Muscle of leg (tissue), 11 donors: Measurements from ENCODE around the gene IL22RA1. TPM values are rescaled to one million over a fixed set of nuclear protein-coding genes. Genes with fewer than 3 reads are reported as not detected.
A peak's percentile ranks its signal among the peaks of the same experiment; 100 is the strongest.

Experiments used
- DNase-seq: peaks from one replicate; pipeline ENCODE4 v3.0.0; 2013
- H3K27ac ChIP-seq: one replicate; pipeline ENCODE4 v1.5.1; 2013; ENCODE audit warnings: mild to moderate bottlenecking, low read length, control low read depth
- H3K27me3 ChIP-seq: one replicate; pipeline ENCODE4 v1.6.1; 2013; ENCODE audit warnings: low read length; ENCODE audit not compliant: control insufficient read depth, insufficient read depth
- H3K36me3 ChIP-seq: one replicate; pipeline ENCODE4 v1.6.1; 2013; ENCODE audit warnings: low read length; ENCODE audit not compliant: control insufficient read depth, insufficient read depth
- H3K4me1 ChIP-seq: one replicate; pipeline ENCODE4 v1.6.1; 2013; ENCODE audit warnings: low read length; ENCODE audit not compliant: control insufficient read depth, insufficient read depth
- H3K4me3 ChIP-seq: one replicate; pipeline ENCODE4 v1.5.1; 2013; ENCODE audit warnings: low read length, control low read depth
- H3K9me3 ChIP-seq: replicated peaks from 2 replicates; pipeline ENCODE4 v1.6.1; 2013; ENCODE audit warnings: low read depth, low read length; ENCODE audit not compliant: control insufficient read depth
- WGBS: methylation state at CpG from one replicate; pipeline ENCODE4 v1.1.5; 2013; ENCODE audit warnings: missing lambda C conversion rate; ENCODE audit not compliant: insufficient coverage; 5-methylcytosine and 5-hydroxymethylcytosine counted together
- polyA plus RNA-seq, 8 donors: library from polyadenylated mRNA; unstranded; fragments of 120-200 nt; gene quantifications; one replicate each; pipeline versions ENCODE4 v1.2.1 to v1.2.3, GENCODE V29; 2013; ENCODE audit warnings: inconsistent platforms in 1 of 8, low replicate concordance in 1 of 8; ENCODE audit not compliant: insufficient read length in 8 of 8, insufficient read depth in 1 of 8
- total RNA-seq: library from RNA; stranded (reverse); fragments of 120-200 nt; gene quantifications from one replicate; pipeline ENCODE4 v1.2.4, GENCODE V29; 2013

The IL22RA1 gene
- total and polyA plus RNA-seq, 9 donors, result 0.05 to 3.2 (median 0.56) TPM; not detected in 3

- Histone ChIP-seq H3K27me3 (no peaks in the 10 kb centered on the region), H3K4me1 (peaks cover 73% of the 10 kb centered on the region), H3K27ac (peak overlapping the region; percentile 72), H3K4me3 (no peak overlapping the region), H3K9me3 (no peaks in the 10 kb centered on the region), H3K36me3 (peaks cover 70% of the 10 kb centered on the region)
- peak; percentile 37 for DNase-seq
- WGBS, result 46% methylated on average over 6 of the region's 9 CpGs
Observed at GRCh38 chr1:24093732-24094131, 49.2 kb downstream of the IL22RA1 start.

- Histone ChIP-seq H3K9me3 (no peaks in the 10 kb centered on the region), H3K27ac (peak overlapping the region; percentile 72), H3K4me3 (no peak overlapping the region), H3K36me3 (peaks cover 72% of the 10 kb centered on the region), H3K4me1 (peaks cover 65% of the 10 kb centered on the region), H3K27me3 (no peaks in the 10 kb centered on the region)
- WGBS, result 95% methylated on average over 9 of the region's 9 CpGs
- DNase-seq, result no peak
Observed at GRCh38 chr1:24092979-24093378, 50.0 kb downstream of the IL22RA1 start.

DNA sequence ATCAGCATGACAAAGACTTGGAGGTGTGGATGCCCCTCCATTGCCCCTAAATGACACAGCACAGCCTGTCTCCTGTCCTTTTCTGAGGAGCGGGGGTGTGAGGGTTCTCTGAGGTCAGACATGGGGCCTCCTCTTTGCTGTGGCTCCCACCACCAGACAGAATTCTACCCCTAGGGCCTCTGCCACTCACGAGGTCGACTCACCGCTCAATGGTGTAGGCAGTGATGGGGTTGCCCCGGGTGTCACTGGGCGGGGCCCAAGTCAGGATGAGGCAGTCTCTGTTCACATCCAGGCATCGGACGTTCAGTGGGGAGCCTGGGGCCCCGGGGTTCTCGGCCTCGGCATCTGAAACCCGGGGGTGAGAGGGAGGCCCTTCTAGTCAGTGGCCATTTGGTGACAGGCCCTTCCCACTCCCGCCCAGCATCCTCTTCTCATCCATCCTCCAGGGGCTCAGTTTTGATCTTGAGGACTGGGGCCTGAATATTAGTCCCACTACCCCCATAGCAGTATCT, 50.9 kb downstream of the IL22RA1 start:
- no peaks in the 10 kb centered on the region for H3K27me3 ChIP-seq
- H3K4me1 ChIP-seq, result peaks cover 56% of the 10 kb centered on the region
- 75% methylated on average over 9 of the region's 13 CpGs for WGBS
- H3K9me3 ChIP-seq, result no peaks in the 10 kb centered on the region
- no peak overlapping the region for H3K4me3 ChIP-seq
- H3K36me3 ChIP-seq, result peaks cover 73% of the 10 kb centered on the region
- peak overlapping the region; percentile 72 for H3K27ac ChIP-seq
- no peak for DNase-seq

DNA sequence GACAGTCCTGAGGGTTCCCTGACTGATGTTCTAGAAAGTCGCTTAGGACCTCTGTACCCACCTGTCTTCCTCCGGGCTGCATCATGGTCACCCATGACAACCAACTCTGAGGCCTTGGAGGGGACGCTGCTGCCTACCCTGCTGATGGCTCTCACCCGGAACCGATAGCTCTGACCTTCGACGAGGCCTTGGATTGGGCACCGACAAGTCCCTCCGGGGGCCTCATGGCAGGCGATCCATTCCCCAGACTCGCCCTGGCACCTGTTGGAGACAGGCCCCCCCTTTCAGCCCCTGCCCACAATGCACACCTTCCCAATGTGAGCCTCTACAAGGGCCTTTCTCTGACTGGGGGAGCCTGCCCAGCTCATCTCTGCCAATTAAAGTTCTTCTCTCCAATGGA, 52.2 kb downstream of the IL22RA1 start:
- H3K4me1 ChIP-seq, result peaks cover 45% of the 10 kb centered on the region
- DNase-seq, result no peak
- peak overlapping the region; percentile 22 for H3K27ac ChIP-seq
- no peak overlapping the region for H3K4me3 ChIP-seq
- H3K9me3 ChIP-seq, result no peaks in the 10 kb centered on the region
- WGBS, result 81% methylated on average over 11 of the region's 11 CpGs
- H3K36me3 ChIP-seq, result peaks cover 82% of the 10 kb centered on the region
- peaks cover 2% of the 10 kb centered on the region for H3K27me3 ChIP-seq

DNA sequence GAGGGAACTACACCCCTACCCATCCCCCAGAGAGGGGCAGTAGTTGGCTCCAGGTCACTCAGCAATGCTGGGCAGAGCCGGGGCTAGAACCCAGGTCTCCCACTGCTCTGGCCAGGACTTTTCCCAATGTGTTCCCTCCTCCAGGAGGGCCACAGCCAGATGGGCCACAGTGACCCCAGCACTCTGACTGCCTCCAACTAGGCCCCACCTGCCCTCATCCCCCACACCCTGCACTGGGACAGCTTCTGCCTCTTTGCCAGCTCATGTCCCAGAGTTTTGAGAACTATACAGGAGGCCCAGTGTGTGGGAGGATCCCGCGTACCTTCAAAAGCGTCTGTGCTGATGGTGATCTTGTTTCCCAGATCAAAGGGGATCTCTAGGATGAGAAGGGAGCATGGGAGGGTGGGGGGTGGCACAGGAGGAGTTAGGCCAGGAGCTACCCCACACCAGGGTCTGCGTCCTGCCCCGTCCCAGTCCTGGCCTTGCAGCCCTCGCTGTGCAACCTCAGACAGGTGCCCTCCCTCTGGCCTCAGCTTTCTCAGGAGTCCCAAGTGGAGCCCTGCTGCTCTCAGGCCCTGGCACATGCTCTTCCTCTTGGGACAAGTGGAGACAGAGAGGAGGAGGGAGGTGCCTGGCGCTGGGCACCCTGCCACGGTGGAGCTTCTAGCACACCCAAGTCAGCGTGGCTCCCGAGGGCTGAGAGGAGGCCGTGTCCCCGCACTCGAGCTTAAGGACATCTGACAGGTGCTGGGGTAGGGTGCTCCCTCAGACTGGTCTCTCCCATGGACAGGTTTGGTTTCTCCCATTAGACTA, 53.0 kb downstream of the IL22RA1 start:
- Histone ChIP-seq H3K27ac (no peak overlapping the region), H3K9me3 (no peaks in the 10 kb centered on the region), H3K4me1 (peaks cover 37% of the 10 kb centered on the region), H3K4me3 (no peak overlapping the region), H3K36me3 (peaks cover 77% of the 10 kb centered on the region), H3K27me3 (peaks cover 2% of the 10 kb centered on the region)
- peak; percentile 17 for DNase-seq
- 75% methylated on average over 9 of the region's 14 CpGs for WGBS

- Histone ChIP-seq H3K36me3 (peaks cover 77% of the 10 kb centered on the region), H3K4me3 (no peak overlapping the region), H3K27ac (no peak overlapping the region), H3K4me1 (peaks cover 30% of the 10 kb centered on the region), H3K27me3 (peaks cover 2% of the 10 kb centered on the region), H3K9me3 (no peaks in the 10 kb centered on the region)
- no peak for DNase-seq
- 49% methylated on average over 6 of the region's 14 CpGs for WGBS
Observed at GRCh38 chr1:24089027-24089742, 53.8 kb downstream of the IL22RA1 start.

- WGBS, result 87% methylated on average over 16 of the region's 16 CpGs
- DNase-seq, result no peak
Observed at GRCh38 chr1:24086466-24086865, 56.5 kb downstream of the IL22RA1 start.

GRCh38 chr1:24085546-24085945, 57.4 kb downstream of the IL22RA1 start:
- Histone ChIP-seq H3K9me3 (no peaks in the 10 kb centered on the region), H3K4me1 (peaks cover 11% of the 10 kb centered on the region), H3K4me3 (no peak overlapping the region), H3K36me3 (peaks cover 83% of the 10 kb centered on the region), H3K27ac (no peak overlapping the region), H3K27me3 (peaks cover 2% of the 10 kb centered on the region)
- no CpG with 5 or more reads among the region's 3 CpGs for whole genome bisulfite sequencing
- no peak for DNase-seq

More at GRCh38 chr1:24086466-24086865, 56.5 kb downstream of the IL22RA1 start:
- Histone ChIP-seq H3K4me1 (peaks cover 15% of the 10 kb centered on the region), H3K4me3 (no peak overlapping the region), H3K9me3 (no peaks in the 10 kb centered on the region), H3K27me3 (peaks cover 2% of the 10 kb centered on the region), H3K27ac (no peak overlapping the region), H3K36me3 (peaks cover 83% of the 10 kb centered on the region)

GRCh38 chr1:24085007-24085406, 57.9 kb downstream of the IL22RA1 start:
- Histone ChIP-seq H3K27me3 (peaks cover 2% of the 10 kb centered on the region), H3K4me3 (no peak overlapping the region), H3K9me3 (no peaks in the 10 kb centered on the region), H3K27ac (no peak overlapping the region), H3K36me3 (peaks cover 84% of the 10 kb centered on the region), H3K4me1 (peaks cover 8% of the 10 kb centered on the region)
- DNase-seq, result no peak

DNA sequence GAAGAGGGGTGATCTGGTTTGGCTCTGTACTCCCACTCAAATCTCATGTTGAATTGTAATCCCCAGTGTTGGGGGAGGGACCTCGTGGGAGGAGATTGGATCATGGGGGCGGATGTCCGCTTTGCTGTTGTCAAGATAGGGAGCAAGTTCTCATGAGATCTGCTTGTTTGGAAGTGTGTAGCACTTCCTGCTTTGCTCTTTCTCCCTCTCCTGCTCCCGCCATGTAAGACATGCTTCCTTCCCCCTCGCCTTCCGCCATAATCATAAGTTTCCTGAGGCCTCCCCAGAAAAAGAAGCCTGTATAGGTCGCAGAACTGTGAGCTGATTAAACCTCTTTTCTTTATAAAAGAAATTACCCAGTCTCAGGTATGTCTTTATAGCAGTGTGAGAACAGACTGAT, 58.9 kb downstream of the IL22RA1 start:
- H3K9me3 ChIP-seq, result no peaks in the 10 kb centered on the region
- WGBS, result no CpG with 5 or more reads among the region's 7 CpGs
- H3K27ac ChIP-seq, result no peak overlapping the region
- no peak overlapping the region for H3K4me3 ChIP-seq
- peaks cover 2% of the 10 kb centered on the region for H3K27me3 ChIP-seq
- no peak for DNase-seq
- H3K36me3 ChIP-seq, result peaks cover 82% of the 10 kb centered on the region
- peaks cover 6% of the 10 kb centered on the region for H3K4me1 ChIP-seq
